Measurements from ENCODE around the gene NPR2.

DNA sequence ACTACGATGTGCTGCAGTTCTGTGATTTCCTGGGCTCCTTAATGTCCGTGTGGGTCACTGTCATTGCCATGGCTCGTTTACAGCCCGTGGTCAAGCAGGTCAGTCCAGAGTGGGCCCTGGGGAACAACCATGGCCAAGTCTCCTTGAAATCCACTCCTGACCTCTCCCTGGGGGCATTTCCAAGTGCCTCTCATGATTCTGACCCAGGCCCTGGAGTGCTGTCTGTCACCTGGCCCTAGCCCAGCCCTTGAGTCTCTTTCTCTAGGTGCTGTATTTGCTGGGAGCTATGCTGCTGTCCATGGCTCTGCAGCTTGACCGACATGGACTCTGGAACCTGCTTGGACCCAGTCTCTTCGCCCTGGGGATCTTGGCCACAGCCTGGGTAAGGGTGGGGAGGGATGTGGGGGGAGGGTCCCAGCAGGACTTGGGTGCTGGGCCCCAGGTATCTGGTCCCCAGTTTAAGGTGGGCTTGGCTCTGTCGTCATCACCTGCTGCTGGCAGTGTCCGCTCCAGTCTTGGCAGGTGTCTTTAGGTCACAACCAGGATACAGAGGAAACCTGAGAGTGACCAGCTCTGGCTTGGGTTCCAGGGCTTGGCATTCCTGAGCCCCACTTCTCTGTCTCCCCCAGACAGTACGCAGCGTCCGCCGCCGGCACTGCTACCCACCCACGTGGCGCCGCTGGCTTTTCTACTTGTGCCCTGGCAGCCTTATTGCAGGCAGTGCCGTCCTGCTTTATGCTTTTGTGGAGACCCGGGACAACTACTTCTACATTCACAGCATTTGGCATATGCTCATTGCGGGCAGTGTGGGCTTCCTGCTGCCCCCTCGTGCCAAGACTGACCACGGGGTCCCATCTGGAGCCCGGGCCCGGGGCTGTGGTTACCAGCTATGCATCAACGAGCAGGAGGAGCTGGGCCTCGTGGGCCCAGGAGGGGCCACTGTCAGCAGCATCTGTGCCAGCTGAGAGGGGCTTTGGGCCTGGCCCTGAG lies 61.8 kb downstream of the NPR2 start:
- TF ChIP-seq, protein P1, sequence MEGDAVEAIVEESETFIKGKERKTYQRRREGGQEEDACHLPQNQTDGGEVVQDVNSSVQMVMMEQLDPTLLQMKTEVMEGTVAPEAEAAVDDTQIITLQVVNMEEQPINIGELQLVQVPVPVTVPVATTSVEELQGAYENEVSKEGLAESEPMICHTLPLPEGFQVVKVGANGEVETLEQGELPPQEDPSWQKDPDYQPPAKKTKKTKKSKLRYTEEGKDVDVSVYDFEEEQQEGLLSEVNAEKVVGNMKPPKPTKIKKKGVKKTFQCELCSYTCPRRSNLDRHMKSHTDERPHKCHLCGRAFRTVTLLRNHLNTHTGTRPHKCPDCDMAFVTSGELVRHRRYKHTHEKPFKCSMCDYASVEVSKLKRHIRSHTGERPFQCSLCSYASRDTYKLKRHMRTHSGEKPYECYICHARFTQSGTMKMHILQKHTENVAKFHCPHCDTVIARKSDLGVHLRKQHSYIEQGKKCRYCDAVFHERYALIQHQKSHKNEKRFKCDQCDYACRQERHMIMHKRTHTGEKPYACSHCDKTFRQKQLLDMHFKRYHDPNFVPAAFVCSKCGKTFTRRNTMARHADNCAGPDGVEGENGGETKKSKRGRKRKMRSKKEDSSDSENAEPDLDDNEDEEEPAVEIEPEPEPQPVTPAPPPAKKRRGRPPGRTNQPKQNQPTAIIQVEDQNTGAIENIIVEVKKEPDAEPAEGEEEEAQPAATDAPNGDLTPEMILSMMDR (conservative IDR thresholded peaks at IDR 0.05; ENCODE audit: low read length) = no peak
- TF ChIP-seq EZH2phosphoT487 (IDR thresholded peaks at IDR 0.05; ENCODE audit: borderline replicate concordance, low read depth, low read length) = no peak
